Upper lobe of left lung (tissue), 6 donors: ENCODE results near the gene IL22RA2. TPM values are rescaled to one million over a fixed set of nuclear protein-coding genes. Genes with fewer than 3 reads are reported as not detected.
A peak's percentile ranks its signal among the peaks of the same experiment; 100 is the strongest.

Source experiments
- ATAC-seq, 2 donors: fragments of 200-7000 bp; cut with Tn5 transposase; one replicate each; pipeline ENCODE4 v1.9.1; 2022; ENCODE audit warnings: mild to moderate bottlenecking in 2 of 2, moderate library complexity in 2 of 2; ENCODE audit not compliant: low FRiP score in 2 of 2
- DNase-seq, 2 donors: peaks; one replicate each; pipeline ENCODE4 v3.0.0-alpha.2; 2019 to 2020
- H3K27ac ChIP-seq, 4 donors: fragments of 200-600 bp; sonication (generic); one replicate each; pipeline ENCODE4 v1.5.1; 2016 to 2019
- H3K27me3 ChIP-seq, 4 donors: fragments of 200-600 bp; sonication (generic); one replicate each; pipeline ENCODE4 v1.5.1; 2017 to 2019
- H3K36me3 ChIP-seq, 4 donors: fragments of 200-600 bp; sonication (generic); one replicate each; pipeline ENCODE4 v1.5.1; 2016 to 2019
- H3K4me1 ChIP-seq, 4 donors: fragments of 200-600 bp; sonication (generic); one replicate each; pipeline ENCODE4 v1.5.1; 2018 to 2019
- H3K4me3 ChIP-seq, 4 donors: fragments of 200-600 bp; sonication (generic); one replicate each; pipeline ENCODE4 v1.5.1; 2017 to 2019; ENCODE audit warnings: mild to moderate bottlenecking in 2 of 4, moderate library complexity in 1 of 4
- H3K9me3 ChIP-seq, 4 donors: fragments of 200-600 bp; sonication (generic); one replicate each; pipeline ENCODE4 v1.5.1; 2018 to 2019
- CTCF ChIP-seq, 6 experiments: fragments of 450-650 bp in 4 of 6; fragments of 200-600 bp in 2 of 6; sonication (generic) in 2 of 6; IDR thresholded peaks; one replicate each; pipeline ENCODE4 v1.5.1; 2016 to 2019; ENCODE audit warnings: antibody characterized with exemption in 6 of 6
- EP300 ChIP-seq, 4 donors: sonication (generic); formaldehyde crosslinking; IDR thresholded peaks; one replicate each; pipeline ENCODE4 v1.5.1; 2017; ENCODE audit warnings: antibody characterized with exemption in 4 of 4, control low read depth in 2 of 4
- POLR2A ChIP-seq, 4 donors: fragments of 450-650 bp; IDR thresholded peaks; one replicate each; pipeline ENCODE4 v1.5.1; 2016 to 2017; ENCODE audit warnings: antibody characterized with exemption in 4 of 4, mild to moderate bottlenecking in 2 of 4
- POLR2AphosphoS5 ChIP-seq, 2 donors: sonication (generic); formaldehyde crosslinking; IDR thresholded peaks; one replicate each; pipeline ENCODE4 v1.5.1; 2017; ENCODE audit warnings: antibody characterized with exemption in 2 of 2
- WGBS, 2 donors: methylation state at CpG; one replicate each; pipeline ENCODE4 v1.1.5; 2017 to 2018; 5-methylcytosine and 5-hydroxymethylcytosine counted together
- total RNA-seq, 6 donors: library from RNA; depleted of rRNA in 4 of 6; stranded (reverse); fragments of >200 nt in 4 of 6; gene quantifications; one replicate each; pipeline versions ENCODE4 v1.1.0 to v1.2.1, GENCODE V29; 2016 to 2021
- donor health status: DM: no; HTN: no; CAD: no; lungs with moderate emphysema.
- donor health status: DM: no; HTN: yes; CAD: no; lungs with severe emphysema.

The IL22RA2 gene
- total RNA-seq, 6 donors from 2014 or later, result not detected

GRCh38 chr6:137095651-137096238 lies 77.7 kb downstream of the IL22RA2 start:
- no peaks in the 10 kb centered on the region for H3K36me3 ChIP-seq
- no peak overlapping the region for H3K4me3 ChIP-seq
- DNase-seq (no peak), ATAC-seq (peak in 1 of 2 donors; percentile 36)
- no peaks in the 10 kb centered on the region for H3K27me3 ChIP-seq
- no peaks in the 10 kb centered on the region for H3K9me3 ChIP-seq
- TF ChIP-seq EP300 (IDR thresholded peaks at IDR 0.05), result no peak
- TF ChIP-seq CTCF (IDR thresholded peaks at IDR 0.05), result no peak
- TF ChIP-seq POLR2A (IDR thresholded peaks at IDR 0.05), result no peak
- TF ChIP-seq POLR2AphosphoS5 (IDR thresholded peaks at IDR 0.05), result no peak
- H3K4me1 ChIP-seq, result peaks cover 0 to 8% (median 5%) of the 10 kb centered on the region in 4 donors
- no peak overlapping the region for H3K27ac ChIP-seq

- ATAC-seq, result no peak
- Histone ChIP-seq H3K27me3 (no peaks in the 10 kb centered on the region), H3K27ac (no peak overlapping the region), H3K4me1 (peaks cover 0 to 8% (median 5%) of the 10 kb centered on the region in 4 donors), H3K36me3 (no peaks in the 10 kb centered on the region), H3K9me3 (no peaks in the 10 kb centered on the region), H3K4me3 (no peak overlapping the region)
- TF ChIP-seq EP300 (IDR thresholded peaks at IDR 0.05) (no peak), CTCF (IDR thresholded peaks at IDR 0.05) (no peak), POLR2AphosphoS5 (IDR thresholded peaks at IDR 0.05) (no peak), POLR2A (IDR thresholded peaks at IDR 0.05) (no peak)
- DNase-seq, result no peak
- WGBS, 2 donors, result 84 to 90% methylated on average over 8 to 10 of the region's 10 CpGs
Observed at GRCh38 chr6:137095093-137095492, 78.4 kb downstream of the IL22RA2 start.

DNA sequence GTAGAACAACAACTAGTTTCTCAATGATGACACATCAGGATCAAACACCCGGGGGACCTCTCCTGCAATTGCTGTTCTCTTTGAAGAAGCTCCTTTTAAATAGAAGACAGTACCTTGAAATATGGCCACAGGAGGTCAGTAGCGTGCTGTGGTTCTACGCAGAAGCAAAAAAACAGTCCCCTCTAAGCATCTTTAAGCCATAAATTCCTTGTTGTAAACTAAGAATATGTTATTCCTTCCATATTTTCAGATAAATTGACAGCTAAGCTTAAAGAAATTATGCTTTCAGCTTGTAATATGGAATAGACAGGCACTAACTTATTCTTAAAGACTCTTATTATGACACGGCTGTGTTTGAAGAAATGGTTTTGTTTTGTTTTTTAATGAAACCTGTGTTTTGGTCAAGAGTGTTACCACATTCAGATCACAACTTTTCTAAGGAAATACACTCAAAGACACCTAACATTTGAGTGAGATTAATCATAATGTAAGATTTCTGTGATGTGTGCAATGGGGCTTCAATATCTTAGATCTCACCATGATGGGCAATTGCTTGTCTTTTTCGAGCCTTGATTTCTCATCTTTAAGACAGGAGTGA lies 78.9 kb downstream of the IL22RA2 start:
- DNase-seq (peak in 1 of 2 donors; percentile 31), ATAC-seq (peak in 1 of 2 donors; percentile 92)
- no peaks in the 10 kb centered on the region for H3K27me3 ChIP-seq
- no peaks in the 10 kb centered on the region for H3K9me3 ChIP-seq
- H3K4me3 ChIP-seq, result no peak overlapping the region
- peaks cover 0 to 8% (median 5%) of the 10 kb centered on the region in 4 donors for H3K4me1 ChIP-seq
- no peak for TF ChIP-seq EP300 (IDR thresholded peaks at IDR 0.05)
- no peak for TF ChIP-seq POLR2A (IDR thresholded peaks at IDR 0.05)
- peak; percentile 63 to 77 (median 67) for TF ChIP-seq CTCF (IDR thresholded peaks at IDR 0.05)
- H3K36me3 ChIP-seq, result no peaks in the 10 kb centered on the region
- no peak overlapping the region for H3K27ac ChIP-seq
- WGBS, 2 donors, result 34 to 37% methylated on average over 5 of the region's 5 CpGs

Other genes with a start within 250 kb of the IL22RA2 start
- 10 to 100 TPM in 3 of 6 donors, 1 to 10 TPM in 3; 7.5 to 44.8 (median 9.7) TPM for gene IL20RA, start 128.7 kb downstream of the IL22RA2 start, total RNA-seq
- 100 to 1,000 TPM in 5 of 6 donors, 10 to 100 TPM in 1; 94.0 to 216 (median 183) TPM for gene IFNGR1, start 45.7 kb upstream of the IL22RA2 start, total RNA-seq